ENCODE measurements around the gene CLUH. TPM values are rescaled to one million over a fixed set of nuclear protein-coding genes. Genes with fewer than 3 reads are reported as not detected.

CLUH gene
- total RNA-seq, 1 donor from 2014 or later, result 39.1 TPM

DNA sequence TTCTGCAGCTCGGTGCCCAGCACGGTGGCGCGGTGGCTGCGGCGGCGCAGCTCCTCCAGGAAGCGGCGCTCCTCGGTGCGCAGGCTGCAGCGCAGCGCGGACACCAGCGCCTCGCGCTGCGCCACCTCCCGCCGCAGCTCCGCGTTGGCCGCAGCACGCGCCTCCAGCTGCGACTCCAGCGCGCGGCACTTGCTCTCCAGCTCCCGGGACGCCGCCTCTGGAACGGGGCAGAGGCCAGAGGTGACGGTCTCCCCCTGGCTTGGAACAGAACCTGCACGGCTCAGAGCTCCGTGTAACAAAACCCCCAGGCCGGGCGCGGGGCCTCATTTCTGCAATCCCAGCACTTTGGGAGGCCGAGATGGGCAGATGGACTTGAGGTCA lies 13.2 kb upstream of the CLUH start:
- peaks cover 9% of the 10 kb centered on the region for H3K27me3 Mint-ChIP-seq (ENCODE audit: unreplicated experiment)
- peak; percentile 67 for DNase-seq

DNA sequence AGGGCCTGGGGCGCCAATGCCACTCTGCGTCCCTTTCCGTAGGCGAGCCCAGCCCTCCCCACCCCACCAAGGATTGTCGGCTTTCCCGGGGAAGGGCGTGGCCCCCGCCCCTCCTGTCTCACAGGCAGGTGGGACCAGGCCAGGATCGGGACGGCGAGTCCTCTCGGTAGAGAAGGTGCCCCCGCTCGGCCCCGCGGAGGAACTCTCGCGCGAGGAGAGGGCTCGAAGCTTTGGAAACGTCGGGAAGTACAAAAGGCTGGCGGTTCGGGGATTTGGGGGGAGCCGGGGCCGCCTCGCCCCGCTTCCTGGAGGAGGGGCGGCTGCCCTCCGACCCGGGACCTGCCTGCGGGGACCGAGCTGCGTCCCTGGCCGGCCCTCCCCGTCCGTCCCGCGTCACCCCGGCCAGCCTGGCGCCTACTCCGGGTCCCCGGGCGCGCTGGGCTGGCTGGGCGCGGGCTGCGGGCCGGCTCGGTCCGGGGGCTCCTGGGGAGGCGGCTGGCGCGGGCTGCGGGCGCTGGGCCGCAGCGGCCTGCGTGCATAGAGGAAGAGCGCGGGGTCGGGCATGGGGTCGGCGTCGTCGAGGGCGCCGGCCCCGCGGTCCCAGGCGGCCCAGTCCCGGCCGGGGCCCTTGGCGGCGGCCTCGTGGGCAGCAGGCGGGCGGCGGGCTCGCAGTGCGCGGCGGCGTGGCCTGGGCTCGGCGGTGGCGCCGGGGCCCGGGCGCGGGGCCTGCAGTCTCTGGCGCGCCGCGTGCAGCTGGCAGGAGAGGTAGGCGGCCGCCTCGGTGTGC lies 12.6 kb upstream of the CLUH start:
- Mint-ChIP-seq H3K27me3 (ENCODE audit: unreplicated experiment) (peaks cover 9% of the 10 kb centered on the region), H3K4me3 (ENCODE audit: unreplicated experiment) (no peak overlapping the region), H3K27ac (ENCODE audit: unreplicated experiment) (no peak overlapping the region)

More for the DNA sequence above, 13.2 kb upstream of the CLUH start:
- Mint-ChIP-seq H3K9me3 (ENCODE audit: unreplicated experiment) (peaks cover 5% of the 10 kb centered on the region), H3K4me3 (ENCODE audit: unreplicated experiment) (no peak overlapping the region), H3K27ac (ENCODE audit: unreplicated experiment) (no peak overlapping the region), H3K4me1 (ENCODE audit: low read depth, unreplicated experiment) (peaks cover 2% of the 10 kb centered on the region), H3K36me3 (ENCODE audit: unreplicated experiment) (peaks cover 5% of the 10 kb centered on the region)
- no peak for TF ChIP-seq CTCF (IDR thresholded peaks at IDR 0.05; ENCODE audit: partially characterized antibody, unreplicated experiment)

DNA sequence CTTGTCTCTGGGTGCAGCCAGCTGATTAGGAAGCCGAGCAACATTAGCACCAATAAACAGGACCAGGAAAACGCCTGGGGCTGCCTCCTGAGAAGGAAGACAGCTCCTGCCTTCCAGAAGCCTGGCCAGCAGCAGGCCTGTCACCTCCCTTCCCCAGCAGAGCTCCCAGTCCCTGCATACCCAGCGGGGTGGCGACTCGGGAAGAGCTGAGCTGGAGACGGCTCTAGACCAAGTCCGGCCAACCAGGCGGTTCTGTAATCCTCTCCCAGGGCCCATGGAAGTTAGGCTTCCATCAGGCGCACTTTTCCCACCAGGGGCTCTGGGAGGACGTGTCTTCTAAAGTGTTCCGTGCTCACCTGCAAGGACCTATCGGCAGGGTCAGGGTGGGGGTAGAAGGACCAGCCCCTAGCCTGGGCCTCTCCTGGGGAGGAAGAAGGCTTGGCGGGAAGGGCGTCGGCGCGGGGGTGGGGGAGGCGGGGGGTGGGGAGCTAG lies 12.0 kb upstream of the CLUH start:
- TF ChIP-seq CTCF (IDR thresholded peaks at IDR 0.05; ENCODE audit: partially characterized antibody, unreplicated experiment), result no peak
- peak; percentile 59 for DNase-seq
- no peak overlapping the region for H3K4me3 Mint-ChIP-seq (ENCODE audit: unreplicated experiment)
- H3K36me3 Mint-ChIP-seq (ENCODE audit: unreplicated experiment), result peaks cover 5% of the 10 kb centered on the region
- no peak overlapping the region for H3K27ac Mint-ChIP-seq (ENCODE audit: unreplicated experiment)
- H3K27me3 Mint-ChIP-seq (ENCODE audit: unreplicated experiment), result peaks cover 9% of the 10 kb centered on the region
- peaks cover 5% of the 10 kb centered on the region for H3K9me3 Mint-ChIP-seq (ENCODE audit: unreplicated experiment)
- H3K4me1 Mint-ChIP-seq (ENCODE audit: low read depth, unreplicated experiment), result peaks cover 2% of the 10 kb centered on the region

More for the DNA sequence above, 12.6 kb upstream of the CLUH start:
- H3K4me1 Mint-ChIP-seq (ENCODE audit: low read depth, unreplicated experiment), result peaks cover 2% of the 10 kb centered on the region
- peak; percentile 51 for DNase-seq
- peaks cover 5% of the 10 kb centered on the region for H3K9me3 Mint-ChIP-seq (ENCODE audit: unreplicated experiment)
- peaks cover 5% of the 10 kb centered on the region for H3K36me3 Mint-ChIP-seq (ENCODE audit: unreplicated experiment)
- TF ChIP-seq CTCF (IDR thresholded peaks at IDR 0.05; ENCODE audit: partially characterized antibody, unreplicated experiment), result no peak

DNA sequence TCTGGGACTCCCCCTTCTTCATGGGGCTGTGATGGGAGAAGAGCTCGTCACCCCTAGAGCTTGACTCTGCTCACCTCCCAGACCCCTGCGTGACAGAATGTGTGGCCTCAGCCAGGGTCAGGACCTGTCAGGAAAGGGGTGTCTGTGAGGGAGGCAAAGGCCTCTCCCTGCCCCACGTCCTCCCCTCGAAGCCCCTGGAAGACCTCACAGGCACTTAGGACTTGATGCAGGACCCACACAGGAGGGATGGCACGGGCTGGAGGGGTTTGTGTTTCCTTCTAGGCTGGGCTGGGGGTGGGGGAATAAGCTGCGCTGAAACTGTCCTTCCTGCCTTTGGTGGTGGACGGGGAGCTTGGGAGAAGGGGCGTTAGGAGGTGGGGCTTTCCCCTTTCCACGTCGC lies 11.0 kb upstream of the CLUH start:
- no peak overlapping the region for H3K27ac Mint-ChIP-seq (ENCODE audit: unreplicated experiment)
- H3K4me3 Mint-ChIP-seq (ENCODE audit: unreplicated experiment), result no peak overlapping the region
- peaks cover 2% of the 10 kb centered on the region for H3K4me1 Mint-ChIP-seq (ENCODE audit: low read depth, unreplicated experiment)
- H3K36me3 Mint-ChIP-seq (ENCODE audit: unreplicated experiment), result peaks cover 5% of the 10 kb centered on the region
- DNase-seq, result no peak
- TF ChIP-seq CTCF (IDR thresholded peaks at IDR 0.05; ENCODE audit: partially characterized antibody, unreplicated experiment), result no peak
- peaks cover 9% of the 10 kb centered on the region for H3K27me3 Mint-ChIP-seq (ENCODE audit: unreplicated experiment)
- peaks cover 5% of the 10 kb centered on the region for H3K9me3 Mint-ChIP-seq (ENCODE audit: unreplicated experiment)

- Mint-ChIP-seq H3K36me3 (ENCODE audit: unreplicated experiment) (peaks cover 5% of the 10 kb centered on the region), H3K27ac (ENCODE audit: unreplicated experiment) (no peak overlapping the region), H3K4me3 (ENCODE audit: unreplicated experiment) (no peak overlapping the region), H3K4me1 (ENCODE audit: low read depth, unreplicated experiment) (peaks cover 2% of the 10 kb centered on the region), H3K27me3 (ENCODE audit: unreplicated experiment) (peaks cover 9% of the 10 kb centered on the region), H3K9me3 (ENCODE audit: unreplicated experiment) (peaks cover 5% of the 10 kb centered on the region)
- no peak for DNase-seq
- no peak for TF ChIP-seq CTCF (IDR thresholded peaks at IDR 0.05; ENCODE audit: partially characterized antibody, unreplicated experiment)
Observed at GRCh38 chr17:2721603-2722002, 10.0 kb upstream of the CLUH start.
